Colonic mucosa (tissue), 4 donors: ENCODE data around the gene ITPKB. TPM values are rescaled to one million over a fixed set of nuclear protein-coding genes. Genes with fewer than 3 reads are reported as not detected.

Experiments used
- DNase-seq: peaks from one replicate; pipeline ENCODE4 v3.0.0-alpha.2; 2020
- H3K27ac ChIP-seq: fragments of 200-600 bp; one replicate; pipeline ENCODE4 v1.8.0; 2021
- H3K27me3 ChIP-seq: fragments of 200-600 bp; one replicate; pipeline ENCODE4 v1.8.0; 2021
- H3K36me3 ChIP-seq: fragments of 200-600 bp; one replicate; pipeline ENCODE4 v1.8.0; 2021
- H3K4me1 ChIP-seq: fragments of 200-600 bp; one replicate; pipeline ENCODE4 v1.8.0; 2021; ENCODE audit warnings: mild to moderate bottlenecking
- H3K4me3 ChIP-seq: fragments of 200-600 bp; one replicate; pipeline ENCODE4 v1.8.0; 2021
- H3K9ac ChIP-seq, 2 donors: one replicate each; pipeline ENCODE4 v1.7.0; 2013; ENCODE audit warnings: control low read depth in 2 of 2, low read depth in 2 of 2, low read length in 2 of 2
- H3K9me3 ChIP-seq: fragments of 200-600 bp; one replicate; pipeline ENCODE4 v1.8.0; 2021
- intact Hi-C: fragments of 100-400 bp; cut with DNase I; formaldehyde crosslinking; loops from one replicate; pipeline ENCODE4 v1.14.1; 2022
- total RNA-seq, 2 donors: library from RNA; stranded (reverse); fragmentation: NEBNext Ultra II Directional in 1 of 2; extraction: Animal tissue kit (Norgen Biotek cat#: 25700) in 1 of 2; gene quantifications; one replicate each; pipeline ENCODE4 v1.2.1, GENCODE V29; 2021
- TF ChIP-seq, protein P1 (sequence below): fragments of 200-600 bp; IDR thresholded peaks from one replicate; pipeline ENCODE4 v1.8.0; 2022; ENCODE audit warnings: antibody characterized with exemption, mild to moderate bottlenecking
- donor health status: healthy.
- donor health status: DM: no; HTN: no; CAD: no.
- donor health status: DM: no; HTN: no; CAD: no.

ITPKB gene
- total RNA-seq, 2 donors from 2014 or later: 11.6 to 16.9 TPM

DNA sequence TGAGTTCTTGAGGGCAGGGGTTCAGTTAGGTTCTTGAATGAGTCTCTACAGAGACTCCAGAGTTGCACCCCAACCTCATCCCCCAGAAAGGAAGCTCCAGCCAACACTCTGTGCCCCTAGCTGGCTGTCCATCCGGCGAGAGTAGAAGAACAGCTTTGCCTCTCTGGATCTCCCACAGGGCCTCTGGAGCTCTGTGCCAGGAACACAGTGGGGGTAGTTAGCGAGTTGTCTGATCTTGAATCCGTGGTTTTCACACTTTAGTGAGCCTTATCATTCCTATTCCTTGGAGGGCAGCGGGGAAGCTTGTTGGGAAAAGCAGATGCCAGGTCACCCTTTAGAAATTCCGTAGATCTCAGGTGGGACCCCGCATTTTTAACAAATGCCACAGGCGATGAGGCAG lies 145.5 kb downstream of the ITPKB start:
- intact Hi-C loops: no loop called here
- no peak for DNase-seq
- H3K9ac ChIP-seq: no peak overlapping the region
- H3K27ac ChIP-seq: no peak overlapping the region
- no peaks in the 10 kb centered on the region for H3K36me3 ChIP-seq
- H3K4me1 ChIP-seq: no peaks in the 10 kb centered on the region
- H3K4me3 ChIP-seq: no peak overlapping the region
- no peaks in the 10 kb centered on the region for H3K9me3 ChIP-seq
- TF ChIP-seq, protein P1, sequence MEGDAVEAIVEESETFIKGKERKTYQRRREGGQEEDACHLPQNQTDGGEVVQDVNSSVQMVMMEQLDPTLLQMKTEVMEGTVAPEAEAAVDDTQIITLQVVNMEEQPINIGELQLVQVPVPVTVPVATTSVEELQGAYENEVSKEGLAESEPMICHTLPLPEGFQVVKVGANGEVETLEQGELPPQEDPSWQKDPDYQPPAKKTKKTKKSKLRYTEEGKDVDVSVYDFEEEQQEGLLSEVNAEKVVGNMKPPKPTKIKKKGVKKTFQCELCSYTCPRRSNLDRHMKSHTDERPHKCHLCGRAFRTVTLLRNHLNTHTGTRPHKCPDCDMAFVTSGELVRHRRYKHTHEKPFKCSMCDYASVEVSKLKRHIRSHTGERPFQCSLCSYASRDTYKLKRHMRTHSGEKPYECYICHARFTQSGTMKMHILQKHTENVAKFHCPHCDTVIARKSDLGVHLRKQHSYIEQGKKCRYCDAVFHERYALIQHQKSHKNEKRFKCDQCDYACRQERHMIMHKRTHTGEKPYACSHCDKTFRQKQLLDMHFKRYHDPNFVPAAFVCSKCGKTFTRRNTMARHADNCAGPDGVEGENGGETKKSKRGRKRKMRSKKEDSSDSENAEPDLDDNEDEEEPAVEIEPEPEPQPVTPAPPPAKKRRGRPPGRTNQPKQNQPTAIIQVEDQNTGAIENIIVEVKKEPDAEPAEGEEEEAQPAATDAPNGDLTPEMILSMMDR: no peak
- no peaks in the 10 kb centered on the region for H3K27me3 ChIP-seq

DNA sequence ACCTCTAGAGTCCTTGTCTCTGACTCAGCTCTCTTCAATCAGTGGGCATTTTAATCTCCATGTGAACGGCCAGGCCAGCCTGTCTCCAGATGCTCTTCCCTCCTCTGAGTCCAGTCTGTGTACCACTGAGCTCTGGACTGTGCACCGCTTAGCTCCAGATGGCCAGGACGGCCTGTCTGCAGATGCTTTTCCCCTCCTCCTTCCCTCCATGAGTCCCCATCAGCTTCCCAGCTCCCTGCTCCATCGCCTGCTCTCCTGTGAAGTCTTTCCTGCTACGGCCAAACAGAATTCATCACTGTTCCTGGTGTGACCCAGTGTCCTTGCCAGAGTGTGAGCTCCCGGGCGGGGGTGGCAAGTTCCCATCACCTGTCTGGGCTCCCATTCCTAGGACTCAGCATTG lies 148.5 kb downstream of the ITPKB start:
- Histone ChIP-seq H3K9ac (no peak overlapping the region), H3K36me3 (no peaks in the 10 kb centered on the region), H3K4me1 (no peaks in the 10 kb centered on the region), H3K9me3 (no peaks in the 10 kb centered on the region), H3K27ac (no peak overlapping the region), H3K4me3 (no peak overlapping the region), H3K27me3 (no peaks in the 10 kb centered on the region)
- TF ChIP-seq, protein P1: no peak
- intact Hi-C loops: no loop called here
- no peak for DNase-seq

DNA sequence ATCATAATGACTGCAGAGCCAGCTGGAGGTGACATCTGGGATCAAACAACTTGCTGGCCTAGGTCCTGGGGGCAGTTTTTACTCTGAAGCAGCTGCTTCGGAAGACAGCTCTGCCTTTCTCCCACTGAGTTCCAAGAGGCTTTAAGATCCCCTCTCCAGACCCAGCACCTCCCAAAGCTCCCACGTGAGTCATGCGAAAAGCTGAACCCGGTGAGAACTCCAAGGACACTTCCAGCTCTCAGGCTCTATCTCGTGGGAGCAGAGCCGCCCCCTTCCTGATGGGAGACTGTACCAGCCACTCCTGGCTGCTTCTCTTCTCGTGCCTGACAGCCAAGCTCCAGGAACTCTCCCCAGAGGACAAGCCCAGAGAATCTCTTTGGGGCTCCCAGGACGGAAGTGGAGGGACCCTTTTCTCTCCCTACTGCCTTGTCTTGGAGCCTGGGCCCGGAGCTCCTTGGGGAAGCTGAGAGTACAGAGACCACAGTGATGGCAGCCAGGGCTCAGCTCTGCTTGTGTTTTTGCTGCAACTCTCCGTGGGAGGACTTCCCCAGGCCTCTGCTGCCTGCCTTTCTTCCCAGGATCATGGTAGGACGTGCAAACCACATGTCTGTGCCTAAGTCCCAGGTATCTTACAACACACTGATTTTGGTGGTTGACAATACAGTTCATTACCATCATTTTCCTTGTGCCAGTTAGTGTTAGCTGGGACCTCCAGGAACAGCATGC lies 149.9 kb downstream of the ITPKB start:
- Histone ChIP-seq H3K9ac (no peak overlapping the region), H3K4me1 (no peaks in the 10 kb centered on the region), H3K9me3 (no peaks in the 10 kb centered on the region), H3K27ac (no peak overlapping the region), H3K36me3 (no peaks in the 10 kb centered on the region), H3K27me3 (no peaks in the 10 kb centered on the region), H3K4me3 (no peak overlapping the region)
- TF ChIP-seq, protein P1: no peak
- DNase-seq: no peak
- intact Hi-C loops: no loop called here

DNA sequence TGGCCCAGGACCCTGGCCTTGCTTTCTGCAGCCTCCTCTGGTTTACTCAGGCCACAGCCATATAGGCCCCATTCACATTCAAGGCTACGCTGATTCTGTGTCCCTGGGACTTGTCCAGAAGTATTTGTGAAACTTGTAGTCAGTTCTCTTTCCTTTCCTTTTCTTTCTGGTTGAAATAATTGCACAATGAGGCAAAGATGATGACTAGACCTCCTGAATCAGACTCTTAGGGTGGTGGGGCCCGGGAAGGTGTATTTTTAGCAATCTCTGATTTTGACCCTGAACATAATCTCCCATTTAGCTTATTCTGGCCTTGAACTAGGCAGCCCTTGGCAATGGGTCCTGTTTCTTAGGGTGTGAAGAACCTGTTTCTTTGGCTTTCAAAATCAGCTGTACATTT lies 150.6 kb downstream of the ITPKB start:
- no peak for DNase-seq
- no peak overlapping the region for H3K4me3 ChIP-seq
- H3K27ac ChIP-seq: no peak overlapping the region

DNA sequence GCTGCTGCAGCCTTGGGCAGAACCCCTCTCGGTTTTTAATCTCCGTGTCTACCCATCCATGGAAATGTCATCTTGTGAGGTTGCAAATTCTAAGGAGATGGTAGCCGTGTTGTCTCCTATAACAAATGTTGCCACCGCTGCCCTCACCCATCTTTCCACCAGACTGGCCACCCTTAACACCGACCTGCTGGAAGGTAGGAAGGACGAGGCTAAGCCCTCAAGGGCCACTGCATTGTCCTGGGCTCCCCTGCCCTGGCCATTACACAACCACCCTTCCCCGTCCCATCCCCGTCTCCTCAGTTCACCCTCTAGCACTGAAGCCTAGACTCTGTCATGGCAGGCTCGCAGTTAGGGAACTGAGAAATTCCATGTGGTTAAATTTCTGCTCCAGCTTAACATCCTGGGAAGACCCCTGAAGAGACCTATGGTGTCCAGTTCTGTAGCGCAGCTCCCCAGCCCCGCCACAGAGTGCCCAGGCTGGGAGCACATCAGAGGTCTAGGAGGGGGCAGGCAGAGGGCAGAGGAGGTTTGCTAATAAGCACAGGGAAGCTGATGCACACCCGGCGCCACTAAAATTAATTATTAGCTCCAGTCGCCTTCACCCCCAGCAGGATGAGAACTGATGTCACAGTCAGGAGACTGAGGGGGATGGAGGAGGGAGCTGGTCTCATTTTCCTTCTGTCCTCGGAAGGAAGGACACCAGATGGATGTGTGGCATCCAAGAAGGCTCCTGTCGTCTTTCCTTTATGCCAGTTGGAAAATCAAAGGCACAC lies 152.2 kb downstream of the ITPKB start:
- TF ChIP-seq, protein P1: no peak
- Histone ChIP-seq H3K36me3 (no peaks in the 10 kb centered on the region), H3K4me3 (no peak overlapping the region), H3K27me3 (no peaks in the 10 kb centered on the region), H3K4me1 (no peaks in the 10 kb centered on the region), H3K9ac (no peak overlapping the region), H3K9me3 (no peaks in the 10 kb centered on the region), H3K27ac (no peak overlapping the region)
- no peak for DNase-seq
- intact Hi-C loops: no loop called here

More for the DNA sequence above, 150.6 kb downstream of the ITPKB start:
- Histone ChIP-seq H3K4me1 (no peaks in the 10 kb centered on the region), H3K27me3 (no peaks in the 10 kb centered on the region), H3K36me3 (no peaks in the 10 kb centered on the region), H3K9ac (no peak overlapping the region), H3K9me3 (no peaks in the 10 kb centered on the region)
- TF ChIP-seq, protein P1: no peak
- intact Hi-C loops: no loop called here
